Peyer's patch (tissue), 4 donors: Measurements from ENCODE around the gene MAPK4. TPM values are rescaled to one million over a fixed set of nuclear protein-coding genes. Genes with fewer than 3 reads are reported as not detected.

ENCODE experiments used
- DNase-seq, 3 donors: peaks; one replicate each; pipeline ENCODE4 v3.0.0-alpha.2; 2017 to 2019
- H3K27ac ChIP-seq, 4 donors: fragments of 200-600 bp; sonication (generic); one replicate each; pipeline ENCODE4 v1.5.1; 2016 to 2019
- H3K27me3 ChIP-seq, 2 donors: fragments of 200-600 bp; sonication (generic); one replicate each; pipeline ENCODE4 v1.5.1; 2019
- H3K36me3 ChIP-seq, 3 donors: fragments of 200-600 bp; sonication (generic); one replicate each; pipeline ENCODE4 v1.5.1; 2016 to 2019
- H3K4me1 ChIP-seq, 4 donors: fragments of 200-600 bp; sonication (generic); one replicate each; pipeline ENCODE4 v1.5.1; 2016 to 2019
- H3K4me3 ChIP-seq, 4 donors: fragments of 200-600 bp; sonication (generic); 1 replicate in 3 of 4; 2 replicates in 1 of 4; pipeline ENCODE4 v1.5.1; 2016 to 2019; ENCODE audit warnings: mild to moderate bottlenecking in 1 of 4
- H3K9me3 ChIP-seq, 4 donors: fragments of 200-600 bp; sonication (generic); one replicate each; pipeline ENCODE4 v1.5.1; 2016 to 2019; ENCODE audit warnings: mild to moderate bottlenecking in 1 of 4
- CTCF ChIP-seq, 6 experiments: fragments of 450-650 bp in 4 of 6; fragments of 200-600 bp in 2 of 6; sonication (generic) in 1 of 6; IDR thresholded peaks; one replicate each; pipeline ENCODE4 v1.5.1; 2017 to 2019; ENCODE audit warnings: antibody characterized with exemption in 6 of 6, mild to moderate bottlenecking in 3 of 6, moderate library complexity in 1 of 6
- POLR2A ChIP-seq, 2 donors: fragments of 450-650 bp; IDR thresholded peaks; one replicate each; pipeline ENCODE4 v1.5.1; 2017; ENCODE audit warnings: antibody characterized with exemption in 2 of 2, mild to moderate bottlenecking in 2 of 2, moderate library complexity in 2 of 2
- total RNA-seq, 4 donors: library from RNA; depleted of rRNA; stranded (reverse); fragments of >200 nt; gene quantifications; one replicate each; pipeline ENCODE4 v1.1.0, GENCODE V29; 2016

Gene MAPK4
- total RNA-seq, 4 donors from 2014 or later, result 0.54 to 2.0 (median 0.83) TPM; not detected in 1

- Histone ChIP-seq H3K4me1 (no peaks in the 10 kb centered on the region), H3K27me3 (no peaks in the 10 kb centered on the region), H3K36me3 (no peaks in the 10 kb centered on the region), H3K27ac (no peak overlapping the region), H3K9me3 (no peaks in the 10 kb centered on the region), H3K4me3 (no peak overlapping the region)
- no peak for TF ChIP-seq POLR2A (IDR thresholded peaks at IDR 0.05)
- TF ChIP-seq CTCF (IDR thresholded peaks at IDR 0.05), result no peak
- no peak for DNase-seq
These were observed 51.6 kb downstream of the MAPK4 start for GRCh38 chr18:50611529-50611941.

- no peak for DNase-seq
- Histone ChIP-seq H3K4me1 (no peaks in the 10 kb centered on the region), H3K4me3 (no peak overlapping the region), H3K9me3 (no peaks in the 10 kb centered on the region), H3K27me3 (no peaks in the 10 kb centered on the region), H3K36me3 (no peaks in the 10 kb centered on the region), H3K27ac (no peak overlapping the region)
- TF ChIP-seq POLR2A (IDR thresholded peaks at IDR 0.05) (no peak), CTCF (IDR thresholded peaks at IDR 0.05) (no peak)
These were observed 55.0 kb downstream of the MAPK4 start for GRCh38 chr18:50614838-50615237.

- Histone ChIP-seq H3K4me3 (no peak overlapping the region), H3K27ac (no peak overlapping the region), H3K27me3 (no peaks in the 10 kb centered on the region), H3K9me3 (no peaks in the 10 kb centered on the region), H3K4me1 (no peaks in the 10 kb centered on the region), H3K36me3 (no peaks in the 10 kb centered on the region)
- DNase-seq, result no peak
- TF ChIP-seq POLR2A (IDR thresholded peaks at IDR 0.05) (no peak), CTCF (IDR thresholded peaks at IDR 0.05) (no peak)
These were observed 56.7 kb downstream of the MAPK4 start for GRCh38 chr18:50616484-50617048.

GRCh38 chr18:50619861-50620275, 60.0 kb downstream of the MAPK4 start:
- Histone ChIP-seq H3K4me3 (no peak overlapping the region), H3K4me1 (no peaks in the 10 kb centered on the region), H3K9me3 (no peaks in the 10 kb centered on the region), H3K27ac (no peak overlapping the region), H3K27me3 (no peaks in the 10 kb centered on the region), H3K36me3 (no peaks in the 10 kb centered on the region)
- TF ChIP-seq CTCF (IDR thresholded peaks at IDR 0.05) (no peak), POLR2A (IDR thresholded peaks at IDR 0.05) (no peak)
- no peak for DNase-seq

GRCh38 chr18:50620319-50620718, 60.4 kb downstream of the MAPK4 start:
- H3K27ac ChIP-seq, result no peak overlapping the region
- no peak for DNase-seq
- H3K4me1 ChIP-seq, result no peaks in the 10 kb centered on the region
- TF ChIP-seq POLR2A (IDR thresholded peaks at IDR 0.05), result no peak
- TF ChIP-seq CTCF (IDR thresholded peaks at IDR 0.05), result no peak
- H3K4me3 ChIP-seq, result no peak overlapping the region
- no peaks in the 10 kb centered on the region for H3K9me3 ChIP-seq
- H3K27me3 ChIP-seq, result no peaks in the 10 kb centered on the region
- no peaks in the 10 kb centered on the region for H3K36me3 ChIP-seq

GRCh38 chr18:50621366-50621765, 61.5 kb downstream of the MAPK4 start:
- no peaks in the 10 kb centered on the region for H3K36me3 ChIP-seq

More at GRCh38 chr18:50621366-50621765, 61.5 kb downstream of the MAPK4 start:
- Histone ChIP-seq H3K27ac (no peak overlapping the region), H3K9me3 (no peaks in the 10 kb centered on the region), H3K27me3 (no peaks in the 10 kb centered on the region), H3K4me3 (no peak overlapping the region), H3K4me1 (no peaks in the 10 kb centered on the region)
- TF ChIP-seq POLR2A (IDR thresholded peaks at IDR 0.05) (no peak), CTCF (IDR thresholded peaks at IDR 0.05) (no peak)
- DNase-seq, result no peak
